Panc1 (cell line): ENCODE data around the gene CCBE1. TPM values are rescaled to one million over a fixed set of nuclear protein-coding genes. Genes with fewer than 3 reads are reported as not detected.

Experiments
- ATAC-seq: fragments of 200-7000 bp; cut with Tn5 transposase; 2 replicates; pipeline ENCODE4 v1.9.1; 2020; ENCODE audit warnings: mild to moderate bottlenecking, moderate library complexity
- BruUV-seq: library from RNA; stranded (reverse); fragments of 400-500 nt; replicated peaks from 2 replicates; lab custom pipeline; 2021; lab: Mats Ljungman, UMichigan
- CTCF ChIA-PET: fragments of 300-600 bp; sonication (Branson Sonifier 250); formaldehyde crosslinking; loops from one replicate; lab custom pipeline; 2022; ENCODE audit warnings: antibody characterized with exemption; lab: Charles Lee
- POLR2A ChIA-PET: fragments of 300-600 bp; sonication (Branson Sonifier 250); formaldehyde crosslinking; loops from one replicate; lab custom pipeline; 2022; ENCODE audit warnings: antibody characterized with exemption; lab: Charles Lee
- DNase-seq: peaks from one replicate; pipeline ENCODE4 v3.0.0-alpha.2; 2010; ENCODE audit warnings: low read depth, low spot score
- H3K27ac ChIP-seq: 2 replicates; pipeline ENCODE4 v1.5.1; 2011; ENCODE audit warnings: mild to moderate bottlenecking, low read length, inconsistent platforms
- H3K27me3 ChIP-seq: fragments of 200-500 bp; sonication (Bioruptor generic); 2 replicates; pipeline ENCODE4 v1.6.0; 2014; ENCODE audit warnings: low read length, inconsistent platforms; ENCODE audit not compliant: control insufficient read depth, insufficient read depth
- H3K36me3 ChIP-seq: fragments of 200-500 bp; sonication (Bioruptor generic); 2 replicates; pipeline ENCODE4 v1.5.1; 2014; ENCODE audit warnings: inconsistent platforms, mild to moderate bottlenecking, low read length, moderate library complexity; ENCODE audit not compliant: control insufficient read depth, insufficient read depth
- H3K4me1 ChIP-seq: 2 replicates; pipeline ENCODE4 v1.5.1; 2011; ENCODE audit warnings: inconsistent platforms, mild to moderate bottlenecking, low read length, moderate library complexity; ENCODE audit not compliant: control insufficient read depth, insufficient read depth
- H3K4me3 ChIP-seq, 2 experiments: 2 replicates each; pipeline ENCODE4 v1.5.1; 2011 to 2012; ENCODE audit warnings: low read depth in 2 of 2, low read length in 2 of 2, mild to moderate bottlenecking in 2 of 2, inconsistent platforms in 1 of 2, moderate library complexity in 1 of 2
- H3K9me3 ChIP-seq: fragments of 200-500 bp; sonication (Bioruptor generic); 2 replicates; pipeline ENCODE4 v1.5.1; 2014; ENCODE audit warnings: low read depth, mild to moderate bottlenecking, inconsistent platforms, low read length, moderate library complexity; ENCODE audit not compliant: control insufficient read depth, insufficient read depth
- CTCF ChIP-seq: fragments of 450-650 bp; IDR thresholded peaks from 2 replicates; pipeline ENCODE4 v1.5.1; 2017; ENCODE audit warnings: mild to moderate bottlenecking
- POLR2AphosphoS5 ChIP-seq: IDR thresholded peaks from 2 replicates; pipeline ENCODE4 v1.6.1; 2012; ENCODE audit warnings: mild to moderate bottlenecking, low read depth, low read length, moderate library complexity
- REST ChIP-seq, 2 experiments: IDR thresholded peaks; 2 replicates each; pipeline ENCODE4 v1.6.1; 2011 to 2012; ENCODE audit warnings: low read depth in 2 of 2, control low read depth in 1 of 2, low read length in 1 of 2, mild to moderate bottlenecking in 1 of 2, moderate library complexity in 1 of 2; ENCODE audit not compliant: insufficient read depth in 1 of 2
- SIN3A ChIP-seq: IDR thresholded peaks from 2 replicates; pipeline ENCODE4 v1.6.1; 2012; ENCODE audit warnings: low read depth, mild to moderate bottlenecking, low read length, moderate library complexity, borderline replicate concordance; ENCODE audit not compliant: insufficient read depth
- TCF7L2 ChIP-seq: IDR thresholded peaks from 2 replicates; pipeline ENCODE4 v1.6.1; 2011; ENCODE audit warnings: mild to moderate bottlenecking, low read depth, low read length, inconsistent platforms
- in situ Hi-C: cut with HindIII; loops from 2 replicates; pipeline ENCODE4 v1.10.0; 2016; ENCODE audit warnings: low sequenced_read_pairs, low pct_unique_long_range_greater_than_20kb
- intact Hi-C: fragments of 100-400 bp; cut with micrococcal nuclease; formaldehyde crosslinking; loops from one replicate; pipeline ENCODE4 v1.10.0; 2022; ENCODE audit not compliant: unreplicated experiment
- total RNA-seq: library from RNA; stranded (reverse); gene quantifications from one replicate; pipeline ENCODE4 v1.2.1, GENCODE V29; 2021; ENCODE audit not compliant: unreplicated experiment

CCBE1 gene
- total RNA-seq, 1 experiment from 2014 or later = 0.13 TPM

GRCh38 chr18:59627414-59627813 lies 69.8 kb downstream of the CCBE1 start:
- H3K27me3 ChIP-seq = no peaks in the 10 kb centered on the region
- BruUV-seq = no TSS peak
- no peak for DNase-seq
- ATAC-seq = no peak
- ChIA-PET POLR2A (no interaction called here), CTCF (no interaction called here)
- H3K9me3 ChIP-seq = no peaks in the 10 kb centered on the region
- in situ Hi-C loops (no loop called here), intact Hi-C loops (no loop called here)
- no peaks in the 10 kb centered on the region for H3K4me1 ChIP-seq
- TF ChIP-seq TCF7L2 = no peak
- TF ChIP-seq CTCF = no peak
- no peaks in the 10 kb centered on the region for H3K36me3 ChIP-seq
- no peak overlapping the region for H3K27ac ChIP-seq
- H3K4me3 ChIP-seq = no peak overlapping the region

GRCh38 chr18:59624369-59624765 lies 72.9 kb downstream of the CCBE1 start:
- H3K9me3 ChIP-seq = no peaks in the 10 kb centered on the region
- H3K27ac ChIP-seq = no peak overlapping the region
- BruUV-seq = no TSS peak
- in situ Hi-C loops (no loop called here), intact Hi-C loops (no loop called here)
- no peaks in the 10 kb centered on the region for H3K4me1 ChIP-seq
- CTCF ChIA-PET = no interaction called here
- no peaks in the 10 kb centered on the region for H3K36me3 ChIP-seq
- H3K4me3 ChIP-seq = no peak overlapping the region
- TF ChIP-seq REST (IDR thresholded peaks at IDR 0.05; ENCODE audit: insufficient read depth in 1 of 2, low read depth in 2 of 2, low read length in 1 of 2) (no peak), CTCF (no peak), SIN3A (no peak), TCF7L2 (no peak), POLR2AphosphoS5 (no peak)
- no peak for DNase-seq
- POLR2A ChIA-PET = no interaction called here
- ATAC-seq = no peak
- H3K27me3 ChIP-seq = no peaks in the 10 kb centered on the region
